DMS53 treated with DMSO at 0.1 percent for 48 hours (cell line): ENCODE measurements around the gene TMPRSS9.
A peak's percentile ranks its signal among the peaks of the same experiment; 100 is the strongest.

ENCODE experiments used
- DNase-seq: peaks from one replicate; lab custom pipeline; 2025; ENCODE audit not compliant: unreplicated experiment; lab: John Stamatoyannopoulos, UW

Gene TMPRSS9

DNA sequence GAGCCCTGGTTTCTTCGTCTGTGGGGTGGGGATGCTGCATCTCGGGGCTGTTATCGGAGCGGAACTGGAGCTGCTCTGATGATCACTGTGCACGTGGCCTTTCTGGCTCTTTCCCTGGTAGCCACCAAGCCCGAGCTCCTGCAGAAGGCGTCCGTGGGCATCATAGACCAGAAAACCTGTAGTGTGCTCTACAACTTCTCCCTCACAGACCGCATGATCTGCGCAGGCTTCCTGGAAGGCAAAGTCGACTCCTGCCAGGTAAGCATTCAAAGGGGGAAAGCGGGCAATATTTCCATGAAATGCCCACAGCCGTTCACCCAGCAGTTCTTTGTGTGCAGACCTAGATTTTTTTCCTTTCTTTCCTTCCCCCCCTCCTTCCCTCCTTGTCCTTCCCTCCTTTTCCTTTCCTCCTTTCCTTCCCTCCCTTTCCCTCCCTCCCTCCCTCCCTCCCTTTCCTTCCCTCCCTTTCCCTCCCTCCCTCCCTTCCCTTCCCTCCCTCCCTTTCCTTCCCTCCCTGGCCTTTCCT, 57.9 kb downstream of the TMPRSS9 start:
- DNase-seq, result no peak

DNA sequence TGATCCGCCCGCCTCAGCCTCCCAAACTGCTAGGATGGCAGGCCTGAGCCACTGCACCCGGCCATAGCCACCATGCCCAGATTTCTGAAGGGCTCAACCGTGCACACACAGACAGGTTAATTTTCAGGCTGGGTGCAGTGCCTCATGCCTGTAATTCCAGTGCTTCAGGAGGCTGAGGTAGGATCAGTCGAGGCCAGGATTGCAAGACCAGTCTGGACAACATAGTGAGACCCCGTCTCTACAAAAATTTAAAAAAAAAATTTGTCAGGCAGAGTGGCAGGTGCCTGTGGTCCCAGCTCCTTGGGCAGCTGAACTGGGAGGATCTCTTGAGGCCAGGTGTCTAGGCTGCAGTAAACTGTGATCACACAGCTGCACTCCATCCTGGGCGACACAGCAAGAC, 59.7 kb downstream of the TMPRSS9 start:
- no peak for DNase-seq

DNA sequence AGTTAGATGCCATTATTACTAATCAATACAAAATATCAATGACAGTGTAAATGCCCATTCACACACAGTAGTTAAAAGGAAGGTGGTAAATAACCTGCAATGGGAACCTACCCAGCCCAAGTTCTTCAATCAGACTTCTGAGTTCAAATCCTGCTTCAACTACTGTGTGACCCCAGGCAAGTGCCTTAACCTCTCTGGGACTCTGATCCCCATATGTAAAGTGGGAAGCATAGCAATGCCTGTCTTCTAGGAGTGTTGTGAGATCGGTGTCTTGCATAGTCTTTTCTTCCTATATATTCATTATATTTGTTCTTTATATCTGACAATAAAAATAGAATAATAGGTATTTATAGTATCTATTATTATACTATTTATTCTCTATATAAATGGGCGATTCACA, 60.4 kb downstream of the TMPRSS9 start:
- DNase-seq, result no peak

DNA sequence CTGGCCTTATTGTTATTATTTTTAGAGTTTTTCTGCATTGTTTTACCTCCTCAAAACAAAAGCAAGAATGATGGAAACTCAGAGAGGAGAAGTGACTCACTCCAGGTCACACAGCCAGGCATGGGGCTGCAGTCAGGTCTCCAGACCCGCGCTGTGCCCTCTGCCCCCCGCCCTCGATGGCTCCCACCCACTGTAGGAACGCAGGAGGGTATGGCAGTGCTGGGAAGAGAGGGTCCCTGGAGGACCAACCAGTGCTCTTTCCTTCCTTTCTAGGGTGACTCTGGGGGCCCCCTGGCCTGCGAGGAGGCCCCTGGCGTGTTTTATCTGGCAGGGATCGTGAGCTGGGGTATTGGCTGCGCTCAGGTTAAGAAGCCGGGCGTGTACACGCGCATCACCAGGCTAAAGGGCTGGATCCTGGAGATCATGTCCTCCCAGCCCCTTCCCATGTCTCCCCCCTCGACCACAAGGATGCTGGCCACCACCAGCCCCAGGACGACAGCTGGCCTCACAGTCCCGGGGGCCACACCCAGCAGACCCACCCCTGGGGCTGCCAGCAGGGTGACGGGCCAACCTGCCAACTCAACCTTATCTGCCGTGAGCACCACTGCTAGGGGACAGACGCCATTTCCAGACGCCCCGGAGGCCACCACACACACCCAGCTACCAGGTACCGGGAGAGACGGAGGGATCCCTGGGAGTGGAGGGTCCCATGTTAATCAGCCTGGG, 61.7 kb downstream of the TMPRSS9 start:
- DNase-seq, result no peak

DNA sequence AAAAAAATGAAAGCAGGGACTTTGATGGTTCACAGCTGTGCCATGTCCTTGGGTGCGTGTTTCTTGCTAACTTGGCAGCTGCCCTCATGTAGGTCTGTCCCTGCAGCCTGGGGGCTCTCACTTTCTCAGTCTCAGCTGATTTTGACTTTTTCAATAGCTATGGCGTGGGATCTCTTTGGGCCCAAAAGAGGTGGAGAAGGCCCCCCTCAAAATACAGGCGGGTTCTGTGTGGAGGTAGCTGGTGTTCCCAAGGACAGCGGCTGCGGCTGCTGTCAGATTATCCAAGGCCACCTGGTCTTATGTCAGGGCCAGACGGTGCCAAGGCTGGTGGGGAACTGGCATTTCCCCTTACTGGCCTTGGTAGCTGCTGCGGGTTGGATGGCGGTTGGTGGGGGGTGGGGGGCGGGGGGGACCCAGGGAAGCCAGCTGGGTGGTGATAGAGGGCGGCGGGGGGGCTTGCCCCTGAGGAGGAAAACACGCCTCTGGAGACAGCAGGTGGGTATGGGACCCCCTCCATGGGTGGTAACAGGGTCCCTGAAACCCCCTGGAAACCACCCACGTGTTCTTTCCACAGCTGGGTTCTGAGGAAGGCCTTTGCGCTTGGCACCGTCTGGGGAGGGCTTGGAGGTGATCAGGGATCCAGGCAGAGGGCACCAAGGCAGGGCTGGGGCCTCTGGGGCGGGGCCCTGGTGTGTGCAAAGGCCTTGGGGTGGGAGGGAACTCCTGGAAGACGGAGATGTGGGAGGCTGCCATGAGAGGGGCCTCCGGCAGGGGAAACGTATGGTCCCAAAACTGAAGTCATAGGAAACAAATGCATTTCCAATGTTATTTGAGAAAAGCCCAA, 63.2 kb downstream of the TMPRSS9 start:
- no peak for DNase-seq

DNA sequence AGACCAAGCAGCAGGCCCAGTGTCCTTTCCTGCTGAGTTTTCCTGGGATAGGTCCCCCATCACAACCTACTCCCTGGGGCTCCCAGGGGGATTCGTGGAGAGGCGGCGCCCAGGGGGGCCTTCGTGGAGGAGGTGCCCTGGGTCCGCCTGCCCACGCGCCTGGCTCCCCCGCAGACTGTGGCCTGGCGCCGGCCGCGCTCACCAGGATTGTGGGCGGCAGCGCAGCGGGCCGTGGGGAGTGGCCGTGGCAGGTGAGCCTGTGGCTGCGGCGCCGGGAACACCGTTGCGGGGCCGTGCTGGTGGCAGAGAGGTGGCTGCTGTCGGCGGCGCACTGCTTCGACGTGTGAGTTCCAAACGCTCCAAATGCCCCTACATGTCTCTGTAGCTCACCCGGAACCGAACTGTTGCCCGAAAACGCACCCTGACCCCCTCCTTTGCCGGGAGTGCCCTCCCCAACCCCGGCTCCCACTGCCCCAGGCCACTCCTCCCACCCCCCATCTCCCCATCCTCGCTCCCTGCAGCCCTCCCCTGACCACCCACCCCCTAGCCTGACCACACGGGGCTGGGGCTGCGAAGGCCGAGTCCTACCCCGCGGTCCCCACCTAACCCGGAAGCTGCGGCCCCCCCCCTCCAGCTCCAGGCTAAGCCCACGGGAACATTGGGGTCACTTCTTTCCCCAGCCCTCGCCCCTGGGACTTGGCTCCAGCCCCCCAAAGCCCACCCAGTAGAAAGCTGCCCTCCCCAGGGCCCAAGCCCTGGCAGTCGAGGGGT, 64.0 kb downstream of the TMPRSS9 start:
- no peak for DNase-seq

DNA sequence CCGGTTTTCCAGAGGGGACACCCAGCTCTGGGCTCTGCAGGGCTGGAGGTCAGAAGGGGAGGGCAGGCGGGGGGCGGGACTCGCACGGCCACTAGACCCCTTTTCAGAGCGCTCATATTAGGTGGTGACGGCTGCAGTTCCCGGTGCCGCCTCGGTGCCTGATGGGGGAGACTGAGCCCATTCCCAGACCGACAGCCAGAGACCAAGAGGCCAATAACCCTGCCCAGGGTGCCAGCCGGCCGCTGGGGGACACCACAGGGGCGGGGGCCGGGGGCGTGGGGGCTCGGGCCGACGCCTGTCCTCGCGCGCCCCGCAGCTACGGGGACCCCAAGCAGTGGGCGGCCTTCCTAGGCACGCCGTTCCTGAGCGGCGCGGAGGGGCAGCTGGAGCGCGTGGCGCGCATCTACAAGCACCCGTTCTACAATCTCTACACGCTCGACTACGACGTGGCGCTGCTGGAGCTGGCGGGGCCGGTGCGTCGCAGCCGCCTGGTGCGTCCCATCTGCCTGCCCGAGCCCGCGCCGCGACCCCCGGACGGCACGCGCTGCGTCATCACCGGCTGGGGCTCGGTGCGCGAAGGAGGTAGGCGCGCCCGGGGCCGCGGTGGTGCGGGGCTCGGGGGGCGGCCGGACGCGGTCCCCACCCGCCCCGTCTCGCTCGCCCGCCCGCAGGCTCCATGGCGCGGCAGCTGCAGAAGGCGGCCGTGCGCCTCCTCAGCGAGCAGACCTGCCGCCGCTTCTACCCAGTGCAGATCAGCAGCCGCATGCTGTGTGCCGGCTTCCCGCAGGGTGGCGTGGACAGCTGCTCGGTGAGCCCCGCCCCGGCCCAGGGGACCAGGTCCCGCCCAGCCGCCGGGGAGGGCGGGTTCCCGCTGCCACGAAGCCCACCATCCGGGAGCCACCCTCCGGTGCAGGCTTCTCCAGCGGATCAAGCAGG, 64.9 kb downstream of the TMPRSS9 start:
- no peak for DNase-seq

DNA sequence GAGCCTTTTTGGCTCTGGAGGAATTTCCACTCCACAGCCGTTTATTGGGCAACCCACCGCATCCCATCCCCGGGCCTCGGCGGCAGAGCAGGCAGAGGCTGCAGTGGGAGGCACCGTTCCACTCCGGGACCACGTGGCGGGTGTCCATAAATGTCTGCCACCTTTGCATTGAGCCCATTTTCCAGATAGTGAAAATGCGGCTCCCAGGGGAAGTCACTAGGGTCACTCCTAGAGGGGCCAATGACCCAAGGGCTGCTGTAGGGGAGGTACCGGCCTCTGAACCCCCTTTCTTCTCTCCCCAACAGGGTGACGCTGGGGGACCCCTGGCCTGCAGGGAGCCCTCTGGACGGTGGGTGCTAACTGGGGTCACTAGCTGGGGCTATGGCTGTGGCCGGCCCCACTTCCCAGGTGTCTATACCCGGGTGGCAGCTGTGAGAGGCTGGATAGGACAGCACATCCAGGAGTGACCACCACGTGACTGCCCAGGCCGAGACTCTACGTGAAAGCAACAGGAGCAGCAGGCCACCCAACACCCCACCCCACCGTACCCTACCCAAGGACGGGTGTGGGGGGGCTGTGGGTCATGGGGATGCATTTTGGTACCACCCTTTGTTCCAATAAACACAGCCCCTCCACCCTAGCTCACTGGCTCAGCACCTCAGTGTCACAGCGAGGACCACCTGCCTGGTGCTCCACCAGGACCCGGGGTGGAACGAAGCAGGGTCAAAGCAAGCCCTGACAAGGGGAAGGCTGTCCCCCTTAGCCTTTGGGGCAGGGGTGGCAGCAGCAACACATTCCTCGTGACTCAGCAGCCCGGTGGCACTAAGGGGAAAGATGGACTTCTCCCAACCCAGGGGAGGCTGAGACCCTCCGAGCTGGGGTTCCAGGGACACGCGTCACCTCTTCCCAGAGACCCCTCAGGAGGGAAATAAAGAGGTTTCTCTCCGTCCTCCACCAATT, 65.8 kb downstream of the TMPRSS9 start:
- DNase-seq, result no peak

DNA sequence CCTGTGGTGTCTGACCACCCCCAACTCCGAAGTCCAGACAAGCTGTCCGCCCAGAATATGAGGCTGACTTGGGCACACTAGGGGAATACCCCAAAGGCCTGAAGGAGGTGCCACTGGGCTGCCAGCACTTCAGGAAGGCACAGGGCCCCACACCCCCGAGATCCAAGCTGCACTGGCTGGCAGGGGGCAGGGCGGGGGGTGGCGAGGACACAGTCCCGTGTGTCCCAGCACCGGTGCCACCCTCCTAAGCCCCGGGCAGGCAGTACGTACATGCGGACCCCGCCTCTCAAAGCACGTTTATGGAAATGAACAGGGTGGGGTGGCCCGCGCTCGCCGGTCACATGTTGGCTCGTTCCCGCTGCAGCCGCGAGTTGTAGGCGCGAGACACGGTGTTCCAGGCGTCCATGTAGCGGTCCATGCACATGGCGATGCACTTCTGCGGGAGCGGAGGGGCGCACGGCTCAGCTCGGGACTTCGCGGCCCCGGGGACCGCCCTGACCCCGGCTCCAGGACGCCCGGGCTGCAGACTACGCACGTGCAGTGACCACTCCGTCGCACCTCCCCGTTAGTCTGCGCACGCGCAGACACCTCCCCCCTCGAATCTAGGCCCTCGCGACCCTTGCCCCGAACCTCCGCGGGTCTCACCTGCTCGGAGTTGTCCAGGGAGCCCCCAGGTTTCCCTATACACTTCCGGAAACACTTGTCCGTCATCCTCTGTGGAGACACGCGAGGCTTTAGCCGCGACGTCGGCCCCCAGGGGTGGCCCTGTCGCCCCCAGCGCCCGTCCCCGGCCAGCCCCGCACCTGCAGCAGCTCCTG, 66.8 kb downstream of the TMPRSS9 start:
- no peak for DNase-seq

DNA sequence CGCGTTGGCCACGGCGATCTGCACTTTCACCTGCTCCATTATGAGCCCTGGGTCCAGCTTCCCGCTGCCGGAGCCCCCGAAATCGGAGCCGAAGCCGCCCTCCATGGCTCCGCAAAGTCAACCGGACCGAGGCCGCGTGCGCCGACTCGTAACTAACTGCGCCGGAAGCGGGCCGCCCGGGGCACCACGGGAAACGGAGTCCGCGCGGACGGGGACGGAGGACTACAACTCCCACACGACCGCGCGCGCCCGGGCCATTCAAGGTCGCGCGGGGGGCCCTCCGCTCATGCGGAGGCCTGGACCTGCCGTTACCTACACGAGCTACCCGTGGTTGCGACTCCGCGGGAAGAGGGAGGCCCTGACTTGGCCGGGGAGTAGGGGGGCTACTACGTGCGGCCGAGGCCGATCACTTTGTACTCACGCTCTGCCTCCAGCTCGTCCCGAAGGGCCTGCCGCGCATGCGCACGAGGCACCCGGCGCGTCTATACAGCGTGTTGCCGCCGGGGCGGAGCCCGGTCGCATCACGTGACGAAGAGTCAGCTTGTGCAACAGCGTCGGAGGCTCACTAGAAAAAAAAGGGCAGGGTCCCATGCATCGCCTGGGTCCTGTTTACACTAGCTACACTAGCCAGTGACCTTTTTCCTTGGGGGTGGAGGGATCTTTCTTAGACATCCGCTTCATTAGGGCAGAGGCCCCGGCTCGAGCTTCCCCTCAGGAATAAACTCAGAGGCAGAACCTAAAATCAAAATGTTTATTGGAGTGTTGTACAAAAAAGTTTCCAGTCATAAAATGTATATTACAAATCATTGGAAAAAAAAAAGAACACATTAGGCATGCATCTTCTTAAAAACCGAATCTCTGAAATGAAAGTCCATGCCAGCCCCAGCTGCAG, 67.6 kb downstream of the TMPRSS9 start, which contains the start of gene TIMM13:
Gene TIMM13, minus strand, starts transcription at position 158 of the 892 bp plus-strand sequence. Its CDS starts 53 bp downstream, at position 105.
- peak; percentile 84 for DNase-seq

DNA sequence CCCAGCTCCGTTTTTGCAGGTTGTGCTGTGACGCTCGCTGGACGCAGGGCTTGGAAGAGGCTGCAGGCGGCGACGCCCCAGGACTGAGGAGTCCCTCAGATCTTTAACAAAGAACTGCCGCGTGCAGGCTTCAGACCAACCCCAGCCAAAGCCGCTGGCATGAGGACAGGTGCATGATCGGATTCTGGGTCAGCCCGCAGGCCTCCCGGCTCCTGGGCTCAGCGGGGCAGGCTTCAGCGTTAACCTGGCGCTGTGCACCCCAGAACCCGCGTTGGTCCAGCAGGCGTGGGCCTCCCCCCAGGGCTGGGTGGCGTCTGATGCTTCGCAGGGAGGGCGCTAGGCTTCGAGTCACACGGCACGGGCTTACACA, 68.2 kb downstream of the TMPRSS9 start:
- DNase-seq, result peak; percentile 28

DNA sequence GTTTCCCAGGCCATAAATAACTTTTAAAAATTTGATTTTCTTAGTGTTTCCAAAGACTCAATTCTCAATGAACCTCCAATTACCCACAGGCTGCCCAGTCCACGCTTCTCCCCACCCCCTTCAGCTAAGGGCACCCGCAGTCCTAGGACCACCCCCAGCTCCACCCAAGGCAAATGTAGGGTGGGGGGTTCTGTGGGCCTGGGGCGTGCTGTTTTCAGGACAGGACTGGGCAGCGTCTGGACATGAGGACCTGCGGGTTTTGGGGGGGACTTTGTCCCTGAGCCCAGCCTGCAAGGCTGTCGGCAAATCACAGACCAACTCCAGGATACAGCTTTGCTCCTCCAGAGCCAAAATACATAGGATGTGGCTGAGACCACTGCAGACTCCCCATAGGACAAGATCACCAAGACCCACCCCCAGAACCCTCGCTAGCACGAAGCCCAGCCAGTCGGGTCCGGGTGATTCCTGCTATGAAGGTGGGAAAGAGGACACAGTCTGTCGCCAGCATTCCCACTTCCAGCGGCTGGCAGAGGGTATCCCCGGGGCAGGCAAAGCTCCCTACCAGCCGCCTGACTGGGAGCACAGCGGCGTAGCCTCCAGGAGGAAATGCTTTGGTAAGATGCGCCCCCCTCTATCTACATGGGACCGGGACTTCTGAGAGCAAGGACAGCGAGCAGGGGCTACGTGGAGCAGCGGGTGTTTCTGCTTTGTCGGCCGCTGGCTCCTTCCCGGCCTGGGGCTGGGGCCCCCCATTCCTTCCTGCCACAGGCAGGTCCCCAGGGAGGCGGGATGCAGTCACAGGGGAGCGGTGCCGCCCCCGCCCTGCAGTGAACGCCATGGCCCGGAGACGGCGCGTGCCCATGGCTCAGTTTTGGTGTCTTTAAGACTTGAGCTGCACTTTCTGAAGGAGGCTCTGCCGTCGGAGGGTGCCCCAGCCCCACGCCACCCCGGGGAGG, 69.0 kb downstream of the TMPRSS9 start:
- no peak for DNase-seq

DNA sequence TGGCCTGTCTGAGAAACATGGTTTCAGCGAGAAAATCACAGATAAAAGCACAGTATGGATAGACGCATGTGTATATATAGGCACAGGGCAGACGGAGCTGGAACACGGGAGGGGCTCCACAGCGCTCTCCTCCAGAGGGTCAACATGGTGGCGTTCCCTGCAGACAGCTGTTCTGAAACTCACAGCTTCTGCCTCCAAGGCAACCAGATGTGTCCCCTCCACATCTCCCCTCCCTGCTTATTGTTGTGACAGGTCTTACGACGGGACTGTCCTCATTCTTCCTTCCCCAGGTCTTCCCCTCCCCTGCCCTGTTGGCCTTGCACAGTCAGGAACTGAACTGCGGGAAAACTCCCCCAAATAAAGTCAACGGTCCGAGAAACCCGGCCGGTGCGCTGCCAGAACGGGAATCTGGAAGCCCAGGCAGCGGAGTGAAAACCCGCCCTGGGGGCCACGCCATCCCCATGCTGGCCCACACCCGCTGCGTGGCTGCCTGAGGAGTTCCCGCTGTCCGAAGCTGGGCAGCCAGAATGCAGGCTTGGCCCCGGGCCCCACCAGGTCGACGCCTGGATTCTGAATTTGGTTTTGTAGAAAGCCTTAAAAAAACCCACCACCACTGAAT, 70.0 kb downstream of the TMPRSS9 start:
- no peak for DNase-seq

DNA sequence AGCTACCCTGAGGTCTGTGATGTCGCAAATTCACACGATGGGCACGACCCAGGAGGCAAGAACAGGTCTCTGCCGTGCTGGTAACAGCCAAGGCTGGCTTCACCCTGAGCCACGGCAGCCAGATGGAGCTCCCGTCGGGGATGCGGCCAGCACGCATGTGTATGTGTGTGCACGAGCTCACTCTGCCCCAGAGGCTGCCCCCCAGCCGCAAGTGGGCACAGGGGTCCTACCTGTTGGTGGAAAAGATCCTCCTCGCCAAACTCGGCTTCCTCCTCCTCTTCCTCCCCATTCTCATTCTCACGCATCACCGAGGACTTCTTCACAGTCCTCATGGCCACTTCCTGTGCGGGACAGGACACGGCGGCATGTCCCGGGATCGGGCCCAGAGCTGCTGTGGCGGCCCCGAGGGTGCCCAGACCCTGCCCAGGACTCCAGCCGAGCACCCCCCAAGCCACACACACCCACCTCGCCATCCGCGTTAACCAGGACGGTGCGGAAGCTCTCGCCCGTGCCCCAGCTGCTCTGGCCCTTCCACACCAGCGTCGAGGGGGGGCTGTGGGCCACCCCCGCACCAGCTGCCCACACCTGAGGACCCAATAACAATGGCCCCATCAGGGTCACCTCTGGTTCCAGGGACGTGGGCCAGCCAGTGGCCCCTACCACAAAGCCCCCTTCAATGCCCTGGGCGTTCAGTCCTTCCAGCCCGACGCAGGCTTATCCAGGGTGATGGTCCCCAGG, 71.4 kb downstream of the TMPRSS9 start:
- DNase-seq, result no peak
